ENCODE results near the gene FCF1. TPM values are rescaled to one million over a fixed set of nuclear protein-coding genes. Genes with fewer than 3 reads are reported as not detected.
A peak's percentile ranks its signal among the peaks of the same experiment; 100 is the strongest.
"Not testable (repeated sequence)": the region's sequence is repeated elsewhere in the genome, so short reads cannot be mapped to it uniquely, and the experiment has no call there.

The FCF1 gene
- total and polyA plus RNA-seq, 2 of the 13 experiments (the other 11 are each of a cell fraction or from before 2014, with no cell fraction given), result 31.0 to 44.4 TPM

DNA sequence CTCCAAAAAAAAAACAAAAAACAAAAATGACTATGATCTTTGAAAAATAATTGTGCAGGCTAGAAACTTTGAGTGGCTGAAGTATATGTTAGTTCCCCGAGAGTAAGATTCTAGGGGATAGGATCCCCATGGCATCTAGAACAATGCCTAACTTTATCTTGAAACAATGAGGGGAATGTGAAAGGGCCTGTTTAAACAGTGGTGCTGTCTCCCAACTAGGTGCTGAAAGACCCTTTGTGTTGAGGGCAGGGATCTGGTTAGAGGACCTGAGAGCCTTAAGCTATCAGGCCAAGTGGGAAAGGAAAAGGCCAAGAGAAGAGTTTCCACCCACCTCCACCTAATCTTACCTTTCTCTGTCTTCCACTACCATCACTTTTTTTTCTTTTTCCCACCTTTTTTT lies 43.4 kb downstream of the FCF1 start (continued):
- TF ChIP-seq ZFX (CRISPR knock-in tag; IDR thresholded peaks at IDR 0.05; ENCODE audit: low read depth) (no peak), FOSL2 (CRISPR knock-in tag; IDR thresholded peaks at IDR 0.05) (no peak), SOX13 (IDR thresholded peaks at IDR 0.05) (0 out of 2 replicates have a peak, but pooled peaks have one; percentile 49), SOX13 (CRISPR knock-in tag; conservative IDR thresholded peaks at IDR 0.05 in 1 of 2, IDR thresholded peaks at IDR 0.05 in 1 of 2) (peak in 1 of 2 experiments; percentile 93; a peak in 2 of 4 replicates), RNF2 (conservative IDR thresholded peaks at IDR 0.05; ENCODE audit: low read depth) (no peak), MIER2 (CRISPR knock-in tag; IDR thresholded peaks at IDR 0.05) (peak; percentile 92), ZNF670 (CRISPR knock-in tag; IDR thresholded peaks at IDR 0.05; ENCODE audit: borderline replicate concordance) (no peak), TEAD3 (CRISPR knock-in tag; optimal IDR thresholded peaks at IDR 0.05; ENCODE audit: borderline replicate concordance) (peak; percentile 24), SOX5 (CRISPR knock-in tag; IDR thresholded peaks at IDR 0.05; ENCODE audit: borderline replicate concordance) (peak; percentile 72; the same call in 1 of the 2 replicates), NR2F2 (IDR thresholded peaks at IDR 0.05; ENCODE audit: borderline replicate concordance, low read depth) (no peak), SAP130 (CRISPR knock-in tag; IDR thresholded peaks at IDR 0.05; ENCODE audit: low read depth) (no peak), ZNF296 (CRISPR knock-in tag; conservative IDR thresholded peaks at IDR 0.05) (no peak), ATM (IDR thresholded peaks at IDR 0.05; ENCODE audit: borderline replicate concordance) (no peak), CREB3 (CRISPR knock-in tag; IDR thresholded peaks at IDR 0.05) (no peak)
- TF ChIP-seq, protein P1, sequence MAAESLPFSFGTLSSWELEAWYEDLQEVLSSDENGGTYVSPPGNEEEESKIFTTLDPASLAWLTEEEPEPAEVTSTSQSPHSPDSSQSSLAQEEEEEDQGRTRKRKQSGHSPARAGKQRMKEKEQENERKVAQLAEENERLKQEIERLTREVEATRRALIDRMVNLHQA (CRISPR knock-in tag; IDR thresholded peaks at IDR 0.05), result no peak
- TF ChIP-seq, protein P2, sequence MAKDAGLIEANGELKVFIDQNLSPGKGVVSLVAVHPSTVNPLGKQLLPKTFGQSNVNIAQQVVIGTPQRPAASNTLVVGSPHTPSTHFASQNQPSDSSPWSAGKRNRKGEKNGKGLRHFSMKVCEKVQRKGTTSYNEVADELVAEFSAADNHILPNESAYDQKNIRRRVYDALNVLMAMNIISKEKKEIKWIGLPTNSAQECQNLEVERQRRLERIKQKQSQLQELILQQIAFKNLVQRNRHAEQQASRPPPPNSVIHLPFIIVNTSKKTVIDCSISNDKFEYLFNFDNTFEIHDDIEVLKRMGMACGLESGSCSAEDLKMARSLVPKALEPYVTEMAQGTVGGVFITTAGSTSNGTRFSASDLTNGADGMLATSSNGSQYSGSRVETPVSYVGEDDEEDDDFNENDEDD (CRISPR knock-in tag; IDR thresholded peaks at IDR 0.05; ENCODE audit: borderline replicate concordance), result no peak

GRCh38 chr14:74758505-74758904 lies 45.6 kb downstream of the FCF1 start:
- H3K27me3 ChIP-seq (ENCODE audit: control insufficient read depth in 1 of 2, insufficient read depth in 2 of 2, low read length in 2 of 2); H3K9ac ChIP-seq (ENCODE audit: insufficient read depth, low read depth, low read length); BruUV-seq (replicated peaks); H3K27ac ChIP-seq (ENCODE audit: extremely low read length, insufficient read depth, low read length); CTCF ChIA-PET (ENCODE audit: low intra/inter-chr PET ratio, low total read pairs); H2AFZ ChIP-seq (ENCODE audit: low read length); FAIRE-seq; H4K20me1 ChIP-seq (ENCODE audit: insufficient read depth, low read length); intact Hi-C loops (cut with micrococcal nuclease; ENCODE audit: unreplicated experiment); POLR2A ChIA-PET; H3K4me3 ChIP-seq (replicated peaks in 1 of 3; ENCODE audit: insufficient read depth in 1 of 3, low read depth in 2 of 3, low read length in 3 of 3); DNase-seq (ENCODE audit: low spot score); in situ Hi-C loops (cut with HindIII; ENCODE audit: extremely low pct_ligation_motif_present, low pct_unique_long_range_greater_than_20kb); H3K9me3 ChIP-seq (ENCODE audit: low read length); H3K4me2 ChIP-seq (ENCODE audit: low read depth, low read length); H3K79me2 ChIP-seq (ENCODE audit: insufficient read depth, low read length); H3K36me3 ChIP-seq (replicated peaks in 1 of 2; ENCODE audit: control insufficient read depth in 1 of 2, insufficient read depth in 2 of 2, low read length in 2 of 2); ATAC-seq; H3K4me1 ChIP-seq (ENCODE audit: insufficient read depth, low read length): not testable (repeated sequence)
- WGBS (ENCODE audit: low lambda C conversion rate), result 56% methylated on average over 5 of the region's 5 CpGs
